IMR-90 (cell line): ENCODE data around the gene SYDE2.

Experiments
- BHLHE40 ChIP-seq: fragments of 150-350 bp; IDR thresholded peaks from 2 replicates; pipeline ENCODE4 v1.6.1; 2016; ENCODE audit warnings: mild to moderate bottlenecking, low read depth, low read length
- CEBPB ChIP-seq: IDR thresholded peaks from 2 replicates; pipeline ENCODE4 v1.6.1; 2012; ENCODE audit warnings: low read depth, low read length, improper control_type of control experiment
- CHD1 ChIP-seq: IDR thresholded peaks from 2 replicates; pipeline ENCODE4 v1.6.1; 2012; ENCODE audit warnings: low read depth, low read length, improper control_type of control experiment
- CTCF ChIP-seq: conservative IDR thresholded peaks from 2 replicates; pipeline ENCODE4 v1.5.1; 2012; ENCODE audit warnings: mild to moderate bottlenecking, low read depth, low read length, improper control_type of control experiment
- ELK1 ChIP-seq: fragments of 150-350 bp; IDR thresholded peaks from 2 replicates; pipeline ENCODE4 v1.6.1; 2016; ENCODE audit warnings: low read depth, mild to moderate bottlenecking, low read length, moderate library complexity, borderline replicate concordance
- FOS ChIP-seq: fragments of 150-350 bp; IDR thresholded peaks from 2 replicates; pipeline ENCODE4 v1.6.1; 2016; ENCODE audit warnings: low read depth, low read length
- MXI1 ChIP-seq: IDR thresholded peaks from 2 replicates; pipeline ENCODE4 v1.6.1; 2012; ENCODE audit warnings: low read depth, mild to moderate bottlenecking, low read length, moderate library complexity, borderline replicate concordance
- POLR2A ChIP-seq: IDR thresholded peaks from 2 replicates; pipeline ENCODE4 v1.6.1; 2012; ENCODE audit warnings: mild to moderate bottlenecking, low read depth, low read length
- RAD21 ChIP-seq: IDR thresholded peaks from 2 replicates; pipeline ENCODE4 v1.6.1; 2012; ENCODE audit warnings: low read length, improper control_type of control experiment
- RCOR1 ChIP-seq: IDR thresholded peaks from 2 replicates; pipeline ENCODE4 v1.6.1; 2012; ENCODE audit warnings: mild to moderate bottlenecking, low read length, improper control_type of control experiment; ENCODE audit not compliant: insufficient replicate concordance
- USF2 ChIP-seq: fragments of 150-350 bp; IDR thresholded peaks from 2 replicates; pipeline ENCODE4 v1.6.1; 2017; ENCODE audit warnings: mild to moderate bottlenecking, antibody characterized with exemption, low read length, low read depth

- TF ChIP-seq FOS (no peak), CTCF (no peak), CHD1 (no peak), POLR2A (no peak), CEBPB (no peak), RAD21 (no peak), MXI1 (no peak), USF2 (no peak), RCOR1 (no peak), ELK1 (no peak), BHLHE40 (no peak)
Measured at GRCh38 chr1:85219853-85220610, 19.2 kb upstream of the SYDE2 start.
